Retinal pigment epithelial cell (primary cell): ENCODE data around the gene MIB2.

Experiments
- DNase-seq: peaks from one replicate; pipeline ENCODE4 v3.0.0-alpha.2; 2010; ENCODE audit warnings: low read depth
- H3K4me3 ChIP-seq: 2 replicates; pipeline ENCODE4 v1.5.1; 2011; ENCODE audit warnings: mild to moderate bottlenecking, low read length, control low read depth, moderate library complexity
- CTCF ChIP-seq: conservative IDR thresholded peaks from 2 replicates; pipeline ENCODE4 v1.5.1; 2011; ENCODE audit warnings: low read depth, low read length, control low read depth, inconsistent platforms

Gene MIB2

DNA sequence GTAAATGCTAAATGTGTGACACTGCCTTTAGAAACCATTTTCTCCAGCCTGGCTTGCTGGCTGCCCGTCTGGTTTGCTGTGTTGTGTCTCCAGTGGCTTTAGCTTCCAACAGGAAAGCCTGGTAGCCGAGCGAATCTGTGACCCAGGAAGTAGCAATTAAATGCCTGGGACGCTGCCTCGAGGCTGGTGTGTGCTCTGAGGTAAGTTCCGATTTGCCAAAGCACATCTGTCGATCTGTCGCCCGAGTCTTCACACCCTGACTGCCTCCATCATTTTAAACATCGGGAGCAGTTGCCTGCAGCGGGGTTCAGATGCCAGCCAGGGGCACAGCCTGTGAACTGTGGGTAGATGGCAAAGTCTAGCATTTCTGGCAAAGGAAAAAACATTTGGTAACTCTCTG lies 2.2 kb downstream of the MIB2 start:
- DNase-seq, result no peak
- no peak overlapping the region for H3K4me3 ChIP-seq
- no peak for TF ChIP-seq CTCF

GRCh38 chr1:1617925-1618324 lies 2.6 kb downstream of the MIB2 start:
- no peak overlapping the region for H3K4me3 ChIP-seq
- DNase-seq, result no peak
- TF ChIP-seq CTCF, result no peak

- no peak for DNase-seq
- no peak for TF ChIP-seq CTCF
- no peak overlapping the region for H3K4me3 ChIP-seq
These were observed 3.2 kb downstream of the MIB2 start for GRCh38 chr1:1618396-1619068.

- TF ChIP-seq CTCF, result peak; percentile 35
- no peak for DNase-seq
- H3K4me3 ChIP-seq, result no peak overlapping the region
These were observed 4.6 kb downstream of the MIB2 start for GRCh38 chr1:1619917-1620361.

- TF ChIP-seq CTCF, result no peak
- DNase-seq, result no peak
- H3K4me3 ChIP-seq, result no peak overlapping the region
These were observed 5.3 kb downstream of the MIB2 start for GRCh38 chr1:1620433-1621139.

DNA sequence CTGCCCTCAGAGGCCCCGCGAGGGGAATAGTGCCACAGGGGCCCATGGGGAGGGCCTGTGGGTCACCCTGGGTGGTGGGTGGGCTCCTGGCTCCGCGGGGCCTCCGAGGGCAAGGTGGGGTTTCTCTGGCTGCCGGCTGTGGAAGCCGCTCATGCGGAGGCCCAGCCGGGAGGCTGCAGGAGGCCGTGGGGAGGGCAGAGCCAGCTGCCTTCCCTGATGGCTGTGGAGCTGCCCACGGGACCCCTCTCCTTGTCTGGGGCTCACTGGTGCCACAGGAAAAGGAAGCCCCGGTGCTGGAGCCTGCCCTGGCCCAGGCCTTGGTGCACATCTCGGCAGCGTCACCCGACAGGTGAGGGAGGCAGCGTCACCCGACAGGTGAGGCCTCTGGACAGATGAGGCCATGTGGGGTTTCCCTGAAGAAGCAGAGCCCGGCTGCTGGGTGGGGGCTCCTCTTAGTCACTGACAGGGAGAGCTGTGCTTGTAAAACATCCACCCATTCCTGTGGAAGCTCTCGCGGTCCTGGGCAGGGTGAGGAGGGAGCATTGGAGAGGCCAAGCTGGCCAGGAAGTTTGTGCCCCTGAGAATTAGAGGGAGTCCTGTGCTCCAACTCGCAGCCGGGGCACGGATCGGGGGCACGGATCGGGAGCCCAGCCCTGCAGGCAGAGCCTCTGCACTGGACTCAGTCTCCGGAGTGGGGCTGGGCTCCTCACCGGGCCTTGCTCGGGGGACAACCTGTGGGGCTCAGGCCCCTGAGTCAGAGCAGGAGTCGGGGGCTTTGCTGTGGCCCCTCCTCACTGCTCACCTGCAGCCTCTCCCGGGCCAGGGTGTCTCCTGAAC lies 6.1 kb downstream of the MIB2 start:
- TF ChIP-seq CTCF, result no peak
- DNase-seq, result no peak
- H3K4me3 ChIP-seq, result no peak overlapping the region
